MV-4-11 (cell line): ENCODE results near the gene MTG2.
A peak's percentile ranks its signal among the peaks of the same experiment; 100 is the strongest.

Experiments
- DNase-seq: peaks from one replicate; lab custom pipeline; 2025; lab: John Stamatoyannopoulos, UW

MTG2 gene

GRCh38 chr20:62186887-62187866 is 4.3 kb downstream of the MTG2 start:
- DNase-seq = peak; percentile 12

DNA sequence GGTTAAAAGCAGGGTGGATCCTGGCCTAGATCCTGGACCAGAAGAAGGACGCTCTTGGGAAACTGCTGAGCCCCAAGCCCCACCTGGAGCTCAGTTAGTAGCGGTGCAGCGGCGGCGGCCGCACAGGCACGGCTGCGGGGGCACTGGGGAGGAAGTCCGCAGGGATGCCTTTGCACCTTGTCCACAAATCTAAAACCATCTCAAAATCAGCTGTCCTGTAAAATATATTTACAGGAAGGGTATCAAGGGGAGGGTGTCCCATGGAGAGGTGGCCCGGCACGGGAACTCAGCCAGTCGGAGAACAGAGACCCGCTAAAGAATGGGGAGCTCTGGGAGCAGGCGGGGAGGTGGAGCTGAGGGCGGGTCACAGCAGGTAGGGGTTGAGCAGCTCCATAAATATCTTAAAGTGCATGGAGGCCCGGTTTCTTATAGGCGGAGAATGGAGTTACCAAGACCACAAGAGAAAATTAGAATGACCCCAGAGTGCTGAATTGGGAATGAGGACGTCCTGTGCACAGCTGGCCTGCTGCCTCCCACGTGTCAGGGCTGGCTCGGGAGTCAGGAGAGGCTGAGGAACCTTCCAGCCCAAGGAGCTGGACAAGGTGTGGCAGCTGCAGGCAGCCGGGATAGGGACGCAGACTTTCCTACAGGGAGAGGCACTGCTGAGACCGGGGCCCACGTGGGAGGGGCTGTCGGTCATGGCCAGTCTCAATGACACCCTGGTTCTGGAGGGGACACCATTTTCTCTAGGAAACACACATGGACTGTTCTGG is 8.0 kb downstream of the MTG2 start:
- no peak for DNase-seq

DNA sequence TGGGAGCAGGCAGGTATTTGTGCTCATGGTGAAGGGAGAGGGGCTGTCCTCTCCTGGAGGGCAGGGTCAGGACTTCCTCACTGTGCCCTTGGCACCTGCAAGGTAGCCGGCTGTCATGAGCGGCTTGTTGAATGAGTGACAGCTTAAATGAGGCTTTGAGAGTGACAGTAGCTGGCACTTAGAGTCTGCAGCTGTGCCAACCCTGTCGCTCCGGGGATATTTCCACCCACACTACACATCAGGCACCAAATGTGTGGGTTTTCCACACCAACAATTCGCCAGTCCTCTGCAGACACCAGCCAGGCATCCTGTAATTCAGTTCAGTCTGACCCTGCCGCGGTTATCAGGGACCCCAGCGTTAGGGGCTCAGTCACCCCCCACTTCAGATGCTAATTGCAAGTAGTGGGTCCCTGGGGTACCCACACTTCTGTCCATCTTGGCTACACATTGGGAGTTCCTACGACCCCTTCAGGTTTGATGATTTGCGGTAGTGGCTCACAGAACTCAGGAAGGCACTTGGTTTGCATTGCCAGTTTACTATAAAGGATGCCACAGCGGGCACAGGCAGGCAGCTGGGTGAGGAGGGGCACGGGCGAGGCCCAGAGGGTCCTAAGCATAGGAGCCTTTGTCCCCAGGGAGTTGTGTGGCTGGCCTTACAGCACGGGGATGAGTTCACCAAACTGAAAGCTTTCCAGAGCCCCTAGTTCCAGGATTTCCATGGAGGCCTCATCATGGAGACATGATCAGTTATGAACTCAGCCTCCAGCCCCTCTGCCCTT is 9.1 kb downstream of the MTG2 start:
- DNase-seq = no peak

GRCh38 chr20:62192635-62193034 is 9.8 kb downstream of the MTG2 start:
- DNase-seq = no peak

DNA sequence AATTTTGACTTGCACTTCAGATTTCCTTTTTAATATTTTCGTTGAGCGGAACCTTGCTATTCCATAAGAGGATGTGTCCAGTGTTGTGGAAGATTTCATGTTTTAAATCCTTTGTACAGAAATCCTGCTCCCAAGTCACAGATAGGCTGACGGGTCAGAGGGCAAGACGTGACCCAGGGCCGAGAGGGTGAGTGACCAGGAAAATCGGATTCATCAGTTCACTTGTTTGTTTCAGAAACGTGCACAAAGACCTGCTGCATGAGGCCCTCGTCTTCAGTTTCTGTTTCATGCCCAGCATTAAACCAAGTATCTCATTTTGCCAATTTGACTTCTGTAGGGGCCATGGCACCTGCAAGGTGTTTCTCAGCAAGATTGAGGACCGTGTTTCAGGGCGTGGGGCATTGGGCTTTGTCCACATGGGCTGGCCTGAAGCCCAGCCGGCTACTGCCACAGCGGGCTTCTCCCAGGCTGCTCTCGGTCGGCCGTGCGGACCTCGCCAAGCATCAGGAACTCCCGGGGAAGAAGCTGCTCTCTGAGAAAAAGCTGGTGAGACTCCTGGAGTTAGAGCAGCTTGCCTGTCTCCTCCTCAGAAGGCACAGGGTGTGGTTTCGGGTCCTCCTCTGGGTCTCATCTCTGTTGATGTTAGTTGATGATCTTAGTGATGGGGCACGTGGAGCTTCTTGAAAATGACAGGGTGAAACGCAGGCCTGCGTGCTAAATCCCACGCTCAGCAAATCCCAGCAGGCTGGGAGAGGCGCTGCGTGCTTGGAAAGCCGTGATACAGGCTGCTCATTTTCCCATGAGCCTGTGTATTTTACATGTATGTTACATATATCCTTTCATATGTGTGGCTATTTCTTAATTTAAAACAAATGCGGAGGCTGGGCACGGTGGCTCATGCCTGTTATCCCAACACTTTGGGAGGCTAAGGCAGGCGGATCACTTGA is 10.5 kb downstream of the MTG2 start:
- no peak for DNase-seq

DNA sequence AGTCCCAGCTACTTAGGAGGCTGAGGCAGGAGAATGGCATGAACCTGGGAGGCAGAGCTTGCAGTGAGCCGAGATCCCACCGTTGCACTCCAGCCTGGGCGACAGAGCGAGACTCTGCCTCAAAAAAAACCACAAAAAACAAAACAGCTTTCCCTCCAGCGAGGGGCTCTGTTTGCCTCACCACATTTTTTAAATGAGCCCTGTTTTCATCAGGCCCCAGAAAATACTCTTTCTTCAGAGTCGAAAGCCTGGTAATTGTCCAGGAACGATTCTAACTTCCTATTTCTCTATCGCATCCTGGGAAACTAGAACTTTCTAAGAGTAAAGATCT is 12.2 kb downstream of the MTG2 start:
- DNase-seq = no peak

DNA sequence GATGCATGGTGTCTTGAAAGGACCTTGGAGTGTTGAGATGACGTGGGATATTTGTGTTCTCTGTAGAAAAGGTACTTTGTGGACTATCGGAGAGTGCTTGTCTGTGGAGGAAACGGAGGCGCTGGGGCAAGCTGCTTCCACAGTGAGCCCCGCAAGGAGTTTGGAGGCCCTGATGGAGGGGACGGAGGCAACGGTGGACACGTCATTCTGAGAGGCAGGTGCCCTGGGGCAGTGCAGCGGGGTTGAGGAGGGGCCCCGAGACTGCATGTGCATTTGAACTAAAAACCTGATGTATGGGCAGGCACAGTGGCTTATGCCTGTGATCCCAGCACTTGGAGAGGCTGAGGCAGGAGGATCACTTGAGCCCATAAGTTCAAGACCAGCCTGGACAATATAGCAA is 12.9 kb downstream of the MTG2 start:
- DNase-seq = no peak

DNA sequence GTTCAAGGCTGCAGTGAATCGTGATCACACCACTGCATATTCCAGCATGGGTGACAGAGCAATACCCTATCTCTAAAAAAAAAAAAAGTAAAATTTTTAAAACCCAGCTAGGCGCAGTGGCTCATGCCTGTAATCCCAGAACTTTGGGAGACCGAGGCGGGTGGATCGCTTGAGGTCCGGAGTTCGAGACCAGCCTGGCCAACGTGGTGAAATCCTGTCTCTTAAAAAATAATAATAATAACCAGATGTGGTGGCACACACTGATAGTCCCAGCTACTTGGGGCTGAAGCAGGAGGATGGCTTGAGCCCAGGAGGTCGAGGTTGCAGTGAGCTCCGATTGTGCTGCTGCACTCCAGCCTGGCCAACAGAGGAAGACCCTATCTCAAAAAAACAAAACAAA is 13.5 kb downstream of the MTG2 start:
- no peak for DNase-seq

GRCh38 chr20:62197311-62197710 is 14.5 kb downstream of the MTG2 start:
- no peak for DNase-seq

GRCh38 chr20:62197801-62198200 is 15.0 kb downstream of the MTG2 start:
- no peak for DNase-seq

DNA sequence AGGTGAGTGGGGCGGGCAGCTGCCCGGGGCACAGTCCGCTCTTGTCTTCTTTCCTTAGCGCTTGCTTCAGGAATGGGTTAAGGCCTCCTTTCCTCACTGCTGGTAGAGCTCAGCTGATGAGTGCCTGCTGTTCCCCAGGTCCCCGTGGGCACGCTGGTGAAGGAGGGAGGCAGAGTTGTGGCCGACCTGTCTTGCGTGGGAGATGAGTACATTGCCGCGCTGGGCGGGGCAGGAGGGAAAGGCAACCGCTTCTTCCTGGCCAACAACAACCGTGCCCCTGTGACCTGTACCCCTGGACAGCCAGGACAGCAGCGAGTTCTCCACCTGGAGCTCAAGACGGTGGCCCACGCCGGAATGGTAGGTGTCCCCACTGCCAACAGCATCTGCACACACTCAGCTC is 15.7 kb downstream of the MTG2 start:
- DNase-seq = no peak

DNA sequence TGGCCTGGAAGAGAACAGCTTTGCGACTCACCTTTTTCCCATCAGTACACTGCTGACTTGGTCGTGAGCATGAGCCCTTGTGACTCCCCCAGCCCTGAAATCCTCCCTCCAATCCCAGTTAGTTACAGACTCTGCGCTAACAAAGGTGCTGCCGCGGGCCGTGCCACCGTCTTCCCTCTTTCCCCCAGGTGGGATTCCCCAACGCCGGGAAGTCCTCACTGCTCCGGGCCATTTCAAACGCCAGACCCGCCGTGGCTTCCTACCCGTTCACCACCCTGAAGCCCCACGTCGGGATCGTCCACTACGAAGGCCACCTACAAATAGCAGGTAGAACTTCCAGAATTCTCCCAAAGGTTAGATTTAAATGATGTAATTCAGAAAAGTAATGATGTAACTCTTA is 16.1 kb downstream of the MTG2 start:
- DNase-seq = no peak

DNA sequence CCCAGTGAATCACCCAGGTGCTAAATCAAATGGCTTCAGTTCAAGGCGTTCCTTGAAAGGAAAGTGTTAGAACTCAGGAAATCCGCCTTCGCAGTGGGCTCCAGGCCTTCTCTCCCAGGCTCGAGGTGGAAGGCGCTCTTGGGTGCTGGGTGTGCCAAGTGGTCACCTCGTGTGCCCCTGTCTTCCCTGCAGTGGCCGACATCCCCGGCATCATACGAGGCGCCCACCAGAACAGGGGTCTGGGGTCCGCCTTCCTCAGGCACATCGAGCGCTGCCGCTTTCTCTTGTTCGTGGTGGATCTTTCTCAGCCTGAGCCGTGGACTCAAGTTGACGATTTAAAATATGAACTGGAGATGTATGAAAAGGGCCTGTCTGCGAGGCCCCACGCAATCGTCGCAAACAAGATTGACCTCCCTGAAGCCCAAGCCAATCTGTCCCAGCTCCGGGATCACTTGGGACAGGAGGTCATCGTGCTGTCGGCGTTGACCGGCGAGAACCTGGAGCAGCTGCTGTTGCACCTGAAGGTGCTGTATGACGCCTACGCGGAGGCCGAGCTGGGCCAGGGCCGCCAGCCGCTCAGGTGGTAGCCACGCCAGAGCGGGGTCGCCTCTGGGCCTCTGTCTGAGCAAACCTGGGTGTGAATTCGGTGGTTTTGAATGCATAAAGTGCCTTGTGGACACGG is 17.8 kb downstream of the MTG2 start:
- DNase-seq = no peak

DNA sequence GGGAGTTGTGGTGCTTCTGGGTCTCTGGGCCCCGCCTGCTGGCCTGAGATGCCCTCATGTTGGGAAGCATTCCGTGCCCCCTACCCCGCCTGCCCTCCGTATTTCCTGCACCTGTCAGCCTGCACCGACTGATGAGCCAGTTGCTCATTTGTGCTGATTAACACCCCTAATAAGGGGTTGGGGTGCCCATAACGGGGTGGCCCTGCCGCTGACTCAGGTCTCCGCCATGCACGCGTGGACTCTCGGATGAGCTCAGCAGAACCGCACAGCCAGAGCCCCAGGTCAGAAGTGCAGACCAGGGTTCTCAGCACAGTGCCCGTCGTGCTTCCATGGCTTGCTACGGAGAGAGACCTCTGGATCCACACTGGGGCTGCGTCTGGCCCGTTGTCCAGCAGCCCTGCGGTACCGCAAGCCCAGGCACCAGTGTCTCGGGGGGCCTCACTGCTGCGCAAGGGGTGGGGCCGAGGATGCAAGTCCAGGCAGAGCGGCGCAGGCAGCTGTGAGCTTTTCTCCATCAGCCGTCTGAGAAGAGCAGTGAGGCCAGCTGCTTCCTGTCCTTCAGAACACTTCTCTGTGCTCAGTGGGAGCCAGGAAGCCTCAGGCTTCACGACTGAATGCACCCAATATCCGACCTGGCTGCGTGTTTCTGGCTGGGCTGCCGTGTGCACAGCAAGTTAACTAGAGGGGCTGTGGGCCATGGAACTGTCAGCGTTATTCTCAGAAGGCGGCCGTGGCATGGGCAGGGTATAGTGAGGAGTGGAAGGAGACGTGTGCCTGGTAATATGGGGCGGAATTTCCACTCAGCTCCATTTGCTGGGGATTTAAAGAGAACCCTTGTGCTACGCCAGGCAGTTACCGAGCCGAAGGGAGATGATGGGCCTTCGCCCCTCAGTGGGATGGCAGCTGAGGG is 18.6 kb downstream of the MTG2 start:
- no peak for DNase-seq

- DNase-seq = no peak
These were observed 19.2 kb downstream of the MTG2 start for GRCh38 chr20:62202083-62202395.

DNA sequence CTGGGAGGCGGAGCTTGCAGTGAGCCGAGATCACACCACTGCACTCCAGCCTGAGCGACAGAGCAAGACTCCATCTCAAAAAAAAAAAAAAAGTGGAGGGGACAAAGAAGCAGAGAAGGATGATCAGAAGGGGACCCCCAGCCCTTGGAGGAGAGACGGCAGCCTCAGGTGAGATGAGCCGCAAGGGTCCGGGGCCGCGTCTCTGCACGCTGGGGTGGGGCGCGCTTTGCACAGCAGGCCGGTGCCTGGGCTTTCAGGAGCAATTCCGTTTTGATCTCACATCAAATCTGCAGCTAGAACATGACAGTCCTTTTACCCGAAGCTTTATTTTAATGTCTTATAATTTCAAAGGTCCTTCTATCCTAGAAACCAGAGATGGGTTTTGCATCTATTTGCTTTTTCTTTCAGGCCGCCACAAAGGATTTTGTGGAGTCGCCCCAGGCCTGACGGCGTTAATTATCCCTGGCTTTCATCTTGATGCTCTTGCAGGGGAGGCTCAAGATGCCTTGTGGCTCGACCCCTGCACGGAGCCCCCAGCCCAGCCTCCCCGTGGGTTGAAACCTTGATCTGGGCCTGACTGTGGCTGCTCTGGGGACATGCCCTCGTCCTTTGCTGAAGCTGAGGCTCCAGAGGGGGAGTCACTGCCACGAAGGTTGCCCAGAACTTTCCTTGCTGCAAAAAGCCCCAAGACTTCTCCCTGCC is 20.0 kb downstream of the MTG2 start:
- no peak for DNase-seq

- DNase-seq = peak; percentile 8
These were observed 20.7 kb downstream of the MTG2 start for GRCh38 chr20:62203378-62204030.

DNA sequence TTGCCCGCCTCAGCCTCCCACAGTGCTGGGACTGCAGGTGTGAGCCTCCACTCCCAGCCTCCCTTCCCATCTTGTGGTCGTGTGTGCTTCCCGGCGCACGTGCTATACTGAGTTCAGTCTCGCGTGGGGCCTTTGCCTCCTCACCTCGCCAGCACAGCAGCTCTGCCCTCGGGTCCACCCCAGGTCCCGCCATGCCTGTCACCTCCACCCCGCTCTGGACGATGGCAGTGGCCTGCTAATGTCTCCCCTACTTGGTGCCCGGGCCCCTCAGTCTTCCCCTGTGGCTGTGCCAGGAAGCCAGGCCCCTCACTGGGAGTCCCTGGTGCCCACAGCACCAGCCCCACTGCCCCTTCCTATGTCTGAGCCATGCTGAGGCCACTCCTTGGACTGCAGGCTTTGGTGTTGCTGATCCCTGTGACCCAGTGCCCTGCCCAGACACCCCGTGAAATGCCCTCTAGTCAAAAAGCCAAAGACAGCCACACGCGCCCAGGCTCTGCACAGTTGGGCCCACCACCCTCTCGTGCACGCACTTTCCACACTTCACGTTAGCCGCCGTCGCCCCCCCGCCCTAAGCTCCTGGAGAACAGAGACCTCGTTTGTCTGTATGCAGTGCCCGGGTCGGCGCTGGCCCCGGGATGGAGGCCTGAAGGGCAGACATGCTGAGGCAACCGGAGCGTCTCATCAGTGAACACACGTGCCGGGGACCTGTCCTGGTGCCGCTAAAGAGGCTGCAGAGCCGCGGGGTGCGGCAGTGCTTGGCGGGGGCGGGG is 23.0 kb downstream of the MTG2 start:
- DNase-seq = no peak
